Naive B cell (primary cell): ENCODE results near the gene PFDN5. TPM values are rescaled to one million over a fixed set of nuclear protein-coding genes. Genes with fewer than 3 reads are reported as not detected.
"Not testable (repeated sequence)": the region's sequence is repeated elsewhere in the genome, so short reads cannot be mapped to it uniquely, and the experiment has no call there.

Experiments
- ATAC-seq, 2 donors: fragments of 150-1000 bp; cut with Tn5 transposase; 2 replicates each; pipeline ENCODE4 v1.10.0; 2021; ENCODE audit warnings: low read depth in 2 of 2, mild to moderate bottlenecking in 2 of 2, moderate library complexity in 2 of 2
- DNase-seq: peaks from one replicate; pipeline ENCODE4 v3.0.0; 2022
- H3K27ac Mint-ChIP-seq, 6 donors: one replicate each; pipeline ENCODE4 v1.8.0; 2020 to 2022; ENCODE audit warnings: mild to moderate bottlenecking in 6 of 6, mixed read lengths in 6 of 6, moderate library complexity in 5 of 6, inconsistent platforms in 2 of 6
- H3K27me3 Mint-ChIP-seq, 3 donors: one replicate each; pipeline ENCODE4 v1.8.0; 2021 to 2022; ENCODE audit warnings: mixed read lengths in 3 of 3, mild to moderate bottlenecking in 1 of 3
- H3K36me3 Mint-ChIP-seq, 2 donors: one replicate each; pipeline ENCODE4 v1.8.0; 2020 to 2022; ENCODE audit warnings: mixed read lengths in 2 of 2, inconsistent platforms in 1 of 2, mild to moderate bottlenecking in 1 of 2
- H3K4me1 Mint-ChIP-seq, 3 donors: one replicate each; pipeline ENCODE4 v1.8.0; 2020 to 2022; ENCODE audit warnings: mixed read lengths in 3 of 3, inconsistent platforms in 1 of 3, mild to moderate bottlenecking in 1 of 3, moderate library complexity in 1 of 3
- H3K4me3 Mint-ChIP-seq, 8 donors: one replicate each; pipeline ENCODE4 v1.8.0; 2020 to 2022; ENCODE audit warnings: mild to moderate bottlenecking in 8 of 8, mixed read lengths in 8 of 8, moderate library complexity in 8 of 8, inconsistent platforms in 2 of 8
- H3K9me3 Mint-ChIP-seq, 7 donors: one replicate each; pipeline ENCODE4 v1.8.0; 2020 to 2022; ENCODE audit warnings: mixed read lengths in 7 of 7, mild to moderate bottlenecking in 5 of 7, inconsistent platforms in 2 of 7, moderate library complexity in 1 of 7
- polyA plus RNA-seq, 6 donors: library from polyadenylated mRNA; unstranded; fragments of 300-500 nt; fragmentation: Illumina TruSeq; gene quantifications; one replicate each; pipeline ENCODE4 v1.2.3, GENCODE V29; 2021; ENCODE audit warnings: low read depth in 6 of 6

Gene PFDN5
- polyA plus RNA-seq, 6 donors from 2014 or later = 1,564 to 1,943 (median 1,771) TPM

GRCh38 chr12:53295891-53296219, 513 bp downstream of the PFDN5 start:
- Mint-ChIP-seq H3K36me3 (no peaks in the 10 kb centered on the region), H3K9me3 (no peaks in the 10 kb centered on the region), H3K27ac (peak overlapping the region; percentile 96 to 99 (median 99)), H3K4me3 (peak overlapping the region; percentile 95 to 100 (median 98)), H3K4me1 (peaks cover 27 to 51% (median 49%) of the 10 kb centered on the region in 3 donors), H3K27me3 (no peaks in the 10 kb centered on the region)
- ATAC-seq (peak in 1 of 2 donors; percentile 3), DNase-seq (no peak)

DNA sequence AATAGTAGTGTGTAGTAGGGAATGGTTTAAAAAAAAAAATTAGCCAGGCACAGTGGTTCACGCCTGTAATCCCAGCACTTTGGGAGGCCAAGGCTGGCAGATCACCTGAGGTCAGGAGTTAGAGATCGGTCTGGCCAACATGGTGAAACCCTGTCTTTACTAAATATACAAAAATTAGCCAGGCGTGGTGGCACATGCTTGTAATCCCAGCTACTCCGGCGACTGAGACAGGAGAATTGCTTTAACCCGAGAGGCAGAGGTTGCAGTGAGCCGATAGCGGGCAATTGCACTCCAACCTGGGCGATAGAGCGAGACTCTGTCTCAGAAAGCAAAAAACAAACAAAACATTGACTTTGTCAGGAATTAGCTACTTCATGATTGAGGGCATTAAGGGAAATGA, 1.8 kb downstream of the PFDN5 start:
- not testable (repeated sequence) for H3K27me3 Mint-ChIP-seq, ATAC-seq, H3K9me3 Mint-ChIP-seq, H3K36me3 Mint-ChIP-seq, DNase-seq
- peak overlapping the region; percentile 26 to 100 (median 98) for H3K4me3 Mint-ChIP-seq
- peaks cover 33 to 62% (median 62%) of the 10 kb centered on the region in 3 donors for H3K4me1 Mint-ChIP-seq
- peak overlapping the region in 2 of 6 donors; percentile 81 to 96 for H3K27ac Mint-ChIP-seq

- H3K36me3 Mint-ChIP-seq = peaks cover 6 to 10% of the 10 kb centered on the region in 2 donors
- no peaks in the 10 kb centered on the region for H3K9me3 Mint-ChIP-seq
- no peak for ATAC-seq
- peak overlapping the region in 4 of 6 donors; percentile 53 to 96 (median 72) for H3K27ac Mint-ChIP-seq
- H3K27me3 Mint-ChIP-seq = no peaks in the 10 kb centered on the region
- DNase-seq = no peak
- peak overlapping the region in 5 of 8 donors; percentile 6 to 98 (median 76) for H3K4me3 Mint-ChIP-seq
- H3K4me1 Mint-ChIP-seq = peaks cover 40 to 73% (median 70%) of the 10 kb centered on the region in 3 donors
Measured at GRCh38 chr12:53298164-53298563, 2.8 kb downstream of the PFDN5 start.

- no peaks in the 10 kb centered on the region for H3K9me3 Mint-ChIP-seq
- no peaks in the 10 kb centered on the region for H3K27me3 Mint-ChIP-seq
- ATAC-seq (no peak), DNase-seq (no peak)
- H3K4me3 Mint-ChIP-seq = peak overlapping the region; percentile 91 to 100 (median 99)
- H3K4me1 Mint-ChIP-seq = peaks cover 40 to 75% (median 70%) of the 10 kb centered on the region in 3 donors
- H3K27ac Mint-ChIP-seq = peak overlapping the region; percentile 83 to 97 (median 93)
- peaks cover 6 to 10% of the 10 kb centered on the region in 2 donors for H3K36me3 Mint-ChIP-seq
Measured at GRCh38 chr12:53299101-53299453, 3.7 kb downstream of the PFDN5 start.

GRCh38 chr12:53299454-53300180, 4.3 kb downstream of the PFDN5 start, which contains the start of gene MYG1:
Gene MYG1, plus strand, starts transcription at chr12:53299695. Its CDS starts 43 bp downstream, at chr12:53299738.
- Mint-ChIP-seq H3K4me3 (peak within 1 kb of the TSS; percentile 91 to 100 (median 99)), H3K27me3 (no peaks in the 10 kb centered on the region), H3K27ac (peak within 1 kb of the TSS; percentile 83 to 97 (median 95)), H3K4me1 (peaks cover 40 to 74% (median 70%) of the 10 kb centered on the region in 3 donors), H3K36me3 (peaks cover 6 to 10% of the 10 kb centered on the region in 2 donors), H3K9me3 (no peaks in the 10 kb centered on the region)
- DNase-seq (peak; percentile 80), ATAC-seq (peak; percentile 65 to 71)

DNA sequence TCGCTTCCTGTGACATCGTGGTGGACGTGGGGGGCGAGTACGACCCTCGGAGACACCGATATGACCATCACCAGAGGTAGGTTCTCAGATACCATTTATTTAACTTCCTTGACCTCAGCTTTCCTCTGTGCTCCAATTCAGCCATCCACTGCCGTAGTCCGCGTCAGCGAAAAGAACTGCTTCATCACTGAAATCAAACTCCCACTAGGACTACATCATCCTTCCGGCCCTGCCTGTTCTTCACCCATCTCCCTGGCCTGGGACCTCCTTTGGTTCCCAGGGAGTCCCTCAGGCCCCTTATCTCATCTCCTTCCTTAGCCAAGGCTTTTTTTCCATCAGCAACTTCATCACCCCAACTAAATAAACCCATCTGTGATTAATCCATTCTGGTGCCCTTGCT, 4.8 kb downstream of the PFDN5 start:
- Mint-ChIP-seq H3K4me1 (peaks cover 40 to 68% (median 65%) of the 10 kb centered on the region in 3 donors), H3K4me3 (peak overlapping the region; percentile 91 to 100 (median 99)), H3K36me3 (peaks cover 6 to 10% of the 10 kb centered on the region in 2 donors), H3K27ac (peak overlapping the region; percentile 83 to 97 (median 94)), H3K27me3 (no peaks in the 10 kb centered on the region), H3K9me3 (no peaks in the 10 kb centered on the region)
- ATAC-seq = no peak
- DNase-seq = no peak

DNA sequence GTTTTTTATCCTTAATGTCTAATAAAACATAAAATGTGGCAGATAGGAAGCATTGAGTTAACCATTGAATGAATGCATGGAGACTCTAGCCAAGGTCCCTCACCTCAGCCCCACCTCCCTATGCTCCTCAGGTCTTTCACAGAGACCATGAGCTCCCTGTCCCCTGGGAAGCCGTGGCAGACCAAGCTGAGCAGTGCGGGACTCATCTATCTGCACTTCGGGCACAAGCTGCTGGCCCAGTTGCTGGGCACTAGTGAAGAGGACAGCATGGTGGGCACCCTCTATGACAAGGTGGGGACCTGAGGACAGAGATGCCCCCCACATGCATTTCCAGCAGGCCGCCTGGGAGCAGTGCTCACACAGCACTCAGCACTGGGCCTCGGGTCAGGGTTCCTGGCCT, 7.6 kb downstream of the PFDN5 start:
- DNase-seq (no peak), ATAC-seq (no peak)
- H3K36me3 Mint-ChIP-seq = peaks cover 17 to 23% of the 10 kb centered on the region in 2 donors
- no peaks in the 10 kb centered on the region for H3K27me3 Mint-ChIP-seq
- peak overlapping the region in 5 of 8 donors; percentile 11 to 95 (median 64) for H3K4me3 Mint-ChIP-seq
- H3K9me3 Mint-ChIP-seq = no peaks in the 10 kb centered on the region
- peak overlapping the region in 3 of 6 donors; percentile 26 to 58 (median 44) for H3K27ac Mint-ChIP-seq
- peaks cover 36 to 42% (median 41%) of the 10 kb centered on the region in 3 donors for H3K4me1 Mint-ChIP-seq

DNA sequence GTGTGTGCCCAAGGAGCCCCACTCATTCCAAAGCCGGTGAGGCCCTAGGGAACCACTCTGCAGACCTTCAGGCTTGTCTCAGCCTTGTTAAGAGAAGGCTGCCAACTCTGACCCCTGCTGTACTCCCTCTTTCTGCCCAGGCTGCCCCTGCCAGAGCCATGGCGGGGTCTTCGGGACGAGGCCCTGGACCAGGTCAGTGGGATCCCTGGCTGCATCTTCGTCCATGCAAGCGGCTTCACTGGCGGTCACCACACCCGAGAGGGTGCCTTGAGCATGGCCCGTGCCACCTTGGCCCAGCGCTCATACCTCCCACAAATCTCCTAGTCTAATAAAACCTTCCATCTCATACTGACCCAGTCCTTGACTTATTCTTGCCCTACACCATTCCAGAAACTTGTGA, 11.5 kb downstream of the PFDN5 start:
- no peaks in the 10 kb centered on the region for H3K27me3 Mint-ChIP-seq
- peaks cover 17 to 31% of the 10 kb centered on the region in 2 donors for H3K36me3 Mint-ChIP-seq
- H3K4me3 Mint-ChIP-seq = no peak overlapping the region
- peaks cover 10 to 15% (median 14%) of the 10 kb centered on the region in 3 donors for H3K4me1 Mint-ChIP-seq
- H3K27ac Mint-ChIP-seq = peak overlapping the region in 2 of 6 donors; percentile 20 to 73
- ATAC-seq = no peak
- no peak for DNase-seq
- H3K9me3 Mint-ChIP-seq = no peaks in the 10 kb centered on the region

GRCh38 chr12:53308276-53308675, 12.9 kb downstream of the PFDN5 start:
- Mint-ChIP-seq H3K9me3 (no peaks in the 10 kb centered on the region), H3K27me3 (no peaks in the 10 kb centered on the region), H3K36me3 (peaks cover 11 to 20% of the 10 kb centered on the region in 2 donors), H3K4me3 (no peak overlapping the region), H3K27ac (peak overlapping the region in 2 of 6 donors; percentile 22 to 70), H3K4me1 (peaks cover 0 to 7% (median 1%) of the 10 kb centered on the region in 3 donors)
- ATAC-seq (no peak), DNase-seq (no peak)

- no peak for DNase-seq
- peaks cover 5 to 14% of the 10 kb centered on the region in 2 donors for H3K36me3 Mint-ChIP-seq
- ATAC-seq = peak; percentile 60 to 61
- peak overlapping the region in 5 of 6 donors; percentile 2 to 96 (median 65) for H3K27ac Mint-ChIP-seq
- no peaks in the 10 kb centered on the region for H3K27me3 Mint-ChIP-seq
- no peak overlapping the region for H3K4me3 Mint-ChIP-seq
- H3K4me1 Mint-ChIP-seq = peaks cover 0 to 10% (median 10%) of the 10 kb centered on the region in 3 donors
- H3K9me3 Mint-ChIP-seq = no peaks in the 10 kb centered on the region
Measured at GRCh38 chr12:53313996-53314395, 18.7 kb downstream of the PFDN5 start.

DNA sequence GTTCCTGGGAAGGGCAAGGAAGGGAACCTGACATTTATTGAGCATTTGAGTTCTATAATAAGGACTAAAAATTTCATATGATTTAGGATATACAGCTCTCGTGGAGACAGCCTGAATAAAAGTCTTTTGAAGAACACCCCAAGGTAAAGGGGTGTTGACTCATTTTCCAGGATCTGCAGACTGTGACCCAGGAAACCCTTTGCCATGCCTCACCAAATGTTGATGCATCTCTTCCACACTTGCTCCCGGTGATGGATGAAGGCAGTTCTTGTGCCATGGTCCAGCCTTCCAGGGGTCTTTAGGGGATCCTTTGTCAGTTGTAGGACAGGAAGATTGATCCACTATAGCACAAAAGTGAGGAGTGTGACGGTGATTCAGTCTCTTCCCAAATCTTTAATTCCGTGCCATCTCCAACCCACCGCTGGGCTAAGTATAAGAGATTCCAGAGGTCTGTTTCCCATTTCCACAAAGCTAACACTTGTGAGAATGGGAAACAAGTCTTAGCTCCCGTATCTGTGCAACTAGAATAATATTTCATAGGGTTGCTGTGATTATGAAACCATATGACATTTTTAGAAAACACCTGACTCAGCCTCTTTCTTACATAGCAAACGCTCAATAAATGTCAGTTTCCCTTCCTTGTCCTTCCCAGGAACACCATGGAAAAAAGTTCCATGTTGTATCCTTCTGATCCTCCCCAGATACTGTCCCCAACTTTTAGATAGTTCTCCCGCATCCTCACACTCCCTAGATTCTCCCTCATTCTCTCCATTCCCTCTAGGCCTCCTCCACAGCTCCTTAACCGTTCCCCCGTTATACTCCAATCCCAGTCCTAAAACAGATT, 25.2 kb downstream of the PFDN5 start:
- Mint-ChIP-seq H3K27ac (peak overlapping the region; percentile 90 to 100 (median 99)), H3K4me1 (peaks cover 30 to 38% (median 34%) of the 10 kb centered on the region in 3 donors), H3K36me3 (peaks cover 8% of the 10 kb centered on the region in 2 donors), H3K9me3 (no peaks in the 10 kb centered on the region), H3K27me3 (no peaks in the 10 kb centered on the region), H3K4me3 (peak overlapping the region; percentile 80 to 99 (median 98))
- DNase-seq (no peak), ATAC-seq (no peak)

DNA sequence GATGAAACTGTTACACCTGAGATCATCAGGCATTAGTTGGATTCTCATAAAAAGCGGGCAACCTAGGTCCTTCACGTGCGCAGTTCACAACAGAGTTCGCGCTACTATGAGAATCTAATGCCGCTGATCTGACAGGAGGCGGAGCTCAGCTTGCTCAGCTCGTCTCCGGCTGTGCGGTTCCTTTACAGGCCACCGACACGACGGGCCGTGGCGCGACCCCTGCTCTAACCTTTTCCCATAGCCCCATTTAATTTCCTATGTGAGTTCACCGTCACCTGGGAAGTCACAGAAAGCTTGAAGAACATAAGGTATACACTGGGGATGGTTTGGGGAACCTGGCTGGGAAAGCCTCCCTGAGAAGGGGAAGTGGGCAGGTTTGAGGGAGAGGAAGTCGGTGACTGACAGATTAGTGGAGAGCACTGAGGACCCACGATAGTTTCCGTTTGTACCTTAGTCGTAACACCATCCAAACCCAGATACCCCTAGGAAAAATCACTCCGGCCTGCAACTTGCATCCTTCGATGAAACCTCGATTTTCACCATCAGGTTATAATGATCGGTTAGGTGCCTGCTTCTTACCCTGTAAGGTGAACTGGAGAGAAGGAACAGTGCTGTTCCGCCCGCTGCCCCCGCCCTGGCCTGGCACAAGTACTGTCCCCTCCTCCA, 28.9 kb downstream of the PFDN5 start:
- peaks cover 32 to 47% (median 44%) of the 10 kb centered on the region in 3 donors for H3K4me1 Mint-ChIP-seq
- H3K4me3 Mint-ChIP-seq = peak overlapping the region; percentile 85 to 99 (median 94)
- H3K27me3 Mint-ChIP-seq = peaks cover 5 to 18% (median 16%) of the 10 kb centered on the region in 3 donors
- H3K27ac Mint-ChIP-seq = peak overlapping the region; percentile 93 to 99 (median 97)
- H3K9me3 Mint-ChIP-seq = no peaks in the 10 kb centered on the region
- peaks cover 0 to 4% of the 10 kb centered on the region in 2 donors for H3K36me3 Mint-ChIP-seq
- ATAC-seq = peak; percentile 49 to 50
- DNase-seq = peak; percentile 75
